ENCODE results near the gene PSMF1. TPM values are rescaled to one million over a fixed set of nuclear protein-coding genes. Genes with fewer than 3 reads are reported as not detected.

Gene PSMF1
- total and polyA plus RNA-seq, 4 donors, result 37.5 to 161 (median 68.2) TPM

DNA sequence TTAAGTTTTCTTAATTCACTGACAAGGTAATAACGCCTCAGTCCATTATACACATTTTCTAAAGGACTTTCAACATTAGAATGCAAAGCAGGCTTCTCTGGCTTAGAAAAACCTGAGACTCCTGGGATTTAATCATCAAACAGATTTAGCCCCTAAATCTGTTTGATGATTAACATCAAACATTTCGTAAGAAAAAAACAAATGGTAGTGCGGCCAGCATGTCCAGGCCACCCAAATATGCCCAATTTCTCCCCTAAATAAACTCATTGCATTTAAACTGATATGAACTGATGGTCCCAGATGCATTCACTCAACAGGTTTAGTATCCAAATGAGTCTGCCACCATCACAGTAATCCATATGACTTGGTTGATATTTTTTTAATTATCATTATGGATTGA is 60.2 kb downstream of the PSMF1 start:
- H3K9ac ChIP-seq (ENCODE audit: insufficient read depth in 1 of 2, low read length in 2 of 2), result no peak overlapping the region
- H3K4me3 ChIP-seq, result no peak overlapping the region
- peaks cover 0 to 27% (median 9%) of the 10 kb centered on the region in 4 donors for H3K36me3 ChIP-seq (ENCODE audit: control insufficient read depth in 4 of 4, insufficient read depth in 4 of 4, low read length in 4 of 4)
- DNase-seq (no peak), ATAC-seq (ENCODE audit: insufficient read depth, low FRiP score) (no peak)
- no peak overlapping the region for H3K27ac ChIP-seq (ENCODE audit: low read depth in 1 of 2, low read length in 1 of 2)
- H3K27me3 ChIP-seq (ENCODE audit: control insufficient read depth in 3 of 3, insufficient read depth in 3 of 3, low read length in 2 of 3), result peaks cover 0 to 9% (median 0%) of the 10 kb centered on the region in 3 donors
- TF ChIP-seq CTCF (IDR thresholded peaks at IDR 0.05; ENCODE audit: control extremely low read depth, extremely low read depth), result no peak
- H3K4me1 ChIP-seq (ENCODE audit: control insufficient read depth in 5 of 5, insufficient read depth in 5 of 5, low read length in 5 of 5), result no peaks in the 10 kb centered on the region
- 92 to 99% methylated on average over 3 of the region's 3 CpGs for WGBS, 2 donors
- no peaks in the 10 kb centered on the region for H3K9me3 ChIP-seq (ENCODE audit: control insufficient read depth in 4 of 4, insufficient read depth in 3 of 4, low read length in 3 of 4)

DNA sequence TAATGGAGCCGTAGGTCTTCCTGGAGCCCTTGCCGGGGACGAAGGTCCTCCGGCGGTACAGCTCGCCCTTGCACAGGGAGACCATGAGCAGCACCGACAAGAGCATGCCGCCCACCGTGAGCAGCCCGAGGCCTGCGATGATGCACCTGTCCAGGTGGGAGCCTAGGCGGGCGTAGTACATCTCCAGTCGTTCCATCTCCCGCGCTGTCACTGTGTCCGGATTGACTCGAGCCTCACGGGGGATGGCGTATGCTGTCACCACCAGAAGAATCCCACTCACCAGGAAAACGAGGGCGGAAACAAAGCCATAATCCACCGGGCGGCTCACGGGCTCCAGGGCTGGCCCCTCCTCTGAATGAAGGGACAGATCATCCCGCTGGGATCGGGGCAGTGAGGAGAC is 62.5 kb downstream of the PSMF1 start:
- no peak overlapping the region for H3K27ac ChIP-seq (ENCODE audit: low read depth in 1 of 2, low read length in 1 of 2)
- ATAC-seq (ENCODE audit: insufficient read depth, low FRiP score) (no peak), DNase-seq (no peak)
- no peak overlapping the region for H3K9ac ChIP-seq (ENCODE audit: insufficient read depth in 1 of 2, low read length in 2 of 2)
- TF ChIP-seq CTCF (IDR thresholded peaks at IDR 0.05; ENCODE audit: control extremely low read depth, extremely low read depth), result no peak
- H3K4me3 ChIP-seq, result no peak overlapping the region
- H3K27me3 ChIP-seq (ENCODE audit: control insufficient read depth in 3 of 3, insufficient read depth in 3 of 3, low read length in 2 of 3), result peaks cover 0 to 20% (median 4%) of the 10 kb centered on the region in 3 donors
- peaks cover 0 to 11% (median 4%) of the 10 kb centered on the region in 5 donors for H3K4me1 ChIP-seq (ENCODE audit: control insufficient read depth in 5 of 5, insufficient read depth in 5 of 5, low read length in 5 of 5)
- H3K9me3 ChIP-seq (ENCODE audit: control insufficient read depth in 4 of 4, insufficient read depth in 3 of 4, low read length in 3 of 4), result no peaks in the 10 kb centered on the region
- H3K36me3 ChIP-seq (ENCODE audit: control insufficient read depth in 4 of 4, insufficient read depth in 4 of 4, low read length in 4 of 4), result peaks cover 0 to 13% (median 3%) of the 10 kb centered on the region in 4 donors
- WGBS, 2 donors, result 95 to 97% methylated on average over 27 of the region's 27 CpGs

GRCh38 chr20:1182106-1182505 is 63.7 kb downstream of the PSMF1 start:
- no peak for DNase-seq
- H3K9ac ChIP-seq (ENCODE audit: insufficient read depth in 1 of 2, low read length in 2 of 2), result no peak overlapping the region
- H3K4me3 ChIP-seq, result no peak overlapping the region
- H3K36me3 ChIP-seq (ENCODE audit: control insufficient read depth in 4 of 4, insufficient read depth in 4 of 4, low read length in 4 of 4), result peaks cover 0 to 3% (median 1%) of the 10 kb centered on the region in 4 donors
- 30 to 42% methylated on average over 4 of the region's 4 CpGs for WGBS, 2 donors
- H3K27ac ChIP-seq (ENCODE audit: low read depth in 1 of 2, low read length in 1 of 2), result no peak overlapping the region
- H3K4me1 ChIP-seq (ENCODE audit: control insufficient read depth in 5 of 5, insufficient read depth in 5 of 5, low read length in 5 of 5), result peaks cover 0 to 20% (median 6%) of the 10 kb centered on the region in 5 donors
- H3K27me3 ChIP-seq (ENCODE audit: control insufficient read depth in 3 of 3, insufficient read depth in 3 of 3, low read length in 2 of 3), result peaks cover 0 to 23% (median 4%) of the 10 kb centered on the region in 3 donors
- ATAC-seq (ENCODE audit: insufficient read depth, low FRiP score), result no peak
- TF ChIP-seq CTCF (IDR thresholded peaks at IDR 0.05; ENCODE audit: control extremely low read depth, extremely low read depth), result no peak
- peaks cover 0 to 2% (median 0%) of the 10 kb centered on the region in 4 donors for H3K9me3 ChIP-seq (ENCODE audit: control insufficient read depth in 4 of 4, insufficient read depth in 3 of 4, low read length in 3 of 4)

GRCh38 chr20:1183153-1183552 is 64.8 kb downstream of the PSMF1 start:
- 75 to 82% methylated on average over 6 of the region's 6 CpGs for WGBS, 2 donors
- Histone ChIP-seq H3K27ac (ENCODE audit: low read depth in 1 of 2, low read length in 1 of 2) (no peak overlapping the region), H3K27me3 (ENCODE audit: control insufficient read depth in 3 of 3, insufficient read depth in 3 of 3, low read length in 2 of 3) (peaks cover 0 to 23% (median 4%) of the 10 kb centered on the region in 3 donors), H3K4me1 (ENCODE audit: control insufficient read depth in 5 of 5, insufficient read depth in 5 of 5, low read length in 5 of 5) (peaks cover 0 to 31% (median 6%) of the 10 kb centered on the region in 5 donors), H3K36me3 (ENCODE audit: control insufficient read depth in 4 of 4, insufficient read depth in 4 of 4, low read length in 4 of 4) (peaks cover 0 to 2% (median 1%) of the 10 kb centered on the region in 4 donors), H3K9ac (ENCODE audit: insufficient read depth in 1 of 2, low read length in 2 of 2) (no peak overlapping the region), H3K4me3 (no peak overlapping the region), H3K9me3 (ENCODE audit: control insufficient read depth in 4 of 4, insufficient read depth in 3 of 4, low read length in 3 of 4) (peaks cover 0 to 2% (median under 1%) of the 10 kb centered on the region in 4 donors)
- no peak for TF ChIP-seq CTCF (IDR thresholded peaks at IDR 0.05; ENCODE audit: control extremely low read depth, extremely low read depth)
- DNase-seq, result no peak
- ATAC-seq (ENCODE audit: insufficient read depth, low FRiP score), result no peak
